Endodermal cell (in vitro differentiated cells): Measurements from ENCODE around the gene MATN3. TPM values are rescaled to one million over a fixed set of nuclear protein-coding genes. Genes with fewer than 3 reads are reported as not detected.

Experiments
- DNase-seq: peaks from one replicate; pipeline ENCODE4 v3.0.0-alpha.2; 2017
- H3K27ac ChIP-seq: 2 replicates; pipeline ENCODE4 v1.5.1; 2013; ENCODE audit warnings: mild to moderate bottlenecking, low read depth, low read length, moderate library complexity
- H3K27me3 ChIP-seq: 2 replicates; pipeline ENCODE4 v1.6.1; 2013; ENCODE audit warnings: mild to moderate bottlenecking, low read length, moderate library complexity; ENCODE audit not compliant: insufficient read depth, control insufficient read depth, poor library complexity, severe bottlenecking
- H3K36me3 ChIP-seq: 2 replicates; pipeline ENCODE4 v1.7.0; 2013; ENCODE audit warnings: mild to moderate bottlenecking, low read length, moderate library complexity; ENCODE audit not compliant: control insufficient read depth, insufficient read depth
- H3K4me1 ChIP-seq: one replicate; pipeline ENCODE4 v1.7.0; 2013; ENCODE audit warnings: low read length; ENCODE audit not compliant: control insufficient read depth, insufficient read depth
- H3K4me3 ChIP-seq: 2 replicates; pipeline ENCODE4 v1.5.1; 2013; ENCODE audit warnings: mild to moderate bottlenecking, low read length, moderate library complexity
- H3K9ac ChIP-seq: 2 replicates; pipeline ENCODE4 v1.6.1; 2013; ENCODE audit warnings: mild to moderate bottlenecking, low read length, moderate library complexity; ENCODE audit not compliant: poor library complexity, severe bottlenecking; ENCODE audit errors: extremely low read depth
- H3K9me3 ChIP-seq: 2 replicates; pipeline ENCODE4 v1.6.1; 2013; ENCODE audit warnings: mild to moderate bottlenecking, low read length, moderate library complexity; ENCODE audit not compliant: control insufficient read depth
- H3K27ac Mint-ChIP-seq: 2 replicates; pipeline ENCODE4 v1.8.0; 2020; ENCODE audit warnings: mixed read lengths
- H3K27me3 Mint-ChIP-seq: 2 replicates; pipeline ENCODE4 v1.8.0; 2021; ENCODE audit warnings: mild to moderate bottlenecking, mixed read lengths; ENCODE audit not compliant: insufficient read depth
- H3K36me3 Mint-ChIP-seq: 2 replicates; pipeline ENCODE4 v1.8.0; 2020; ENCODE audit warnings: low read depth, mixed read lengths
- H3K4me1 Mint-ChIP-seq: 2 replicates; pipeline ENCODE4 v1.8.0; 2020; ENCODE audit warnings: mixed read lengths
- H3K4me3 Mint-ChIP-seq: 2 replicates; pipeline ENCODE4 v1.8.0; 2020; ENCODE audit warnings: mild to moderate bottlenecking, moderate library complexity, mixed read lengths
- H3K9me3 Mint-ChIP-seq: 2 replicates; pipeline ENCODE4 v1.8.0; 2020; ENCODE audit warnings: mild to moderate bottlenecking, mixed read lengths
- CTCF ChIP-seq: fragments of 200-600 bp; sonication (generic); conservative IDR thresholded peaks from 2 replicates; pipeline ENCODE4 v1.5.0; 2021; ENCODE audit warnings: antibody characterized with exemption, mild to moderate bottlenecking
- WGBS, 2 experiments: methylation state at CpG; one replicate each; pipeline versions ENCODE4 v1.1.5 to v1.1.7; 2013; ENCODE audit warnings: missing lambda C conversion rate in 2 of 2, mixed read lengths in 1 of 2; ENCODE audit not compliant: insufficient coverage in 1 of 2, insufficient read length in 1 of 2; 5-methylcytosine and 5-hydroxymethylcytosine counted together
- total RNA-seq, 2 donors: library from RNA; stranded (reverse); fragmentation: NEBNext Ultra II Directional in 1 of 2; extraction: Animal tissue kit (Norgen Biotek cat#: 25700) in 1 of 2; gene quantifications; 2 replicates in 1 of 2; 3 replicates in 1 of 2; pipeline ENCODE4 v1.2.1, GENCODE V29; 2021

Gene MATN3
- total RNA-seq, 2 donors from 2014 or later, result 38.5 to 44.7 TPM

DNA sequence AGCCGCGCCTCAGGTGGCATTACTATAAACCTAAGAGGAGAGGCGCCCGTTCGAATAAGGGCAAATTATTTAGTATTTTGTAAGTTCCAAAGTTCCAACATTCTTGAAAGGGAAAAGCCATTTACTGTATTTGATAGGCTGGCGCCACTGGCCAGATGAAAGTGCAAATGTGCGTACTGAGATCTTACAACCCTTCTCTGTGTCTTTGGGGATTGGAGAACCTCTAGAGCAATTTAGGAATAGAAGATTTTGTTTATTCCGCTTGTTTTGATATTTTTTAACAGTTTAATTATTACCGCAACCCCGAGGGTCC is 22.1 kb downstream of the MATN3 start:
- Histone ChIP-seq H3K36me3 (no peaks in the 10 kb centered on the region), H3K9me3 (no peaks in the 10 kb centered on the region), H3K27ac (no peak overlapping the region), H3K4me1 (no peaks in the 10 kb centered on the region), H3K9ac (no peak overlapping the region), H3K27me3 (no peaks in the 10 kb centered on the region), H3K4me3 (peak overlapping the region; percentile 91)
- H3K4me3 Mint-ChIP-seq, result peak overlapping the region; percentile 79
- no peak for TF ChIP-seq CTCF
- 23 to 72% methylated on average over 5 to 10 of the region's 10 CpGs for WGBS, 2 experiments
- no peak overlapping the region for H3K27ac Mint-ChIP-seq
- peaks cover 20% of the 10 kb centered on the region for H3K36me3 Mint-ChIP-seq
- no peaks in the 10 kb centered on the region for H3K9me3 Mint-ChIP-seq
- DNase-seq, result no peak
- H3K27me3 Mint-ChIP-seq, result no peaks in the 10 kb centered on the region
- H3K4me1 Mint-ChIP-seq, result peaks cover 23% of the 10 kb centered on the region

DNA sequence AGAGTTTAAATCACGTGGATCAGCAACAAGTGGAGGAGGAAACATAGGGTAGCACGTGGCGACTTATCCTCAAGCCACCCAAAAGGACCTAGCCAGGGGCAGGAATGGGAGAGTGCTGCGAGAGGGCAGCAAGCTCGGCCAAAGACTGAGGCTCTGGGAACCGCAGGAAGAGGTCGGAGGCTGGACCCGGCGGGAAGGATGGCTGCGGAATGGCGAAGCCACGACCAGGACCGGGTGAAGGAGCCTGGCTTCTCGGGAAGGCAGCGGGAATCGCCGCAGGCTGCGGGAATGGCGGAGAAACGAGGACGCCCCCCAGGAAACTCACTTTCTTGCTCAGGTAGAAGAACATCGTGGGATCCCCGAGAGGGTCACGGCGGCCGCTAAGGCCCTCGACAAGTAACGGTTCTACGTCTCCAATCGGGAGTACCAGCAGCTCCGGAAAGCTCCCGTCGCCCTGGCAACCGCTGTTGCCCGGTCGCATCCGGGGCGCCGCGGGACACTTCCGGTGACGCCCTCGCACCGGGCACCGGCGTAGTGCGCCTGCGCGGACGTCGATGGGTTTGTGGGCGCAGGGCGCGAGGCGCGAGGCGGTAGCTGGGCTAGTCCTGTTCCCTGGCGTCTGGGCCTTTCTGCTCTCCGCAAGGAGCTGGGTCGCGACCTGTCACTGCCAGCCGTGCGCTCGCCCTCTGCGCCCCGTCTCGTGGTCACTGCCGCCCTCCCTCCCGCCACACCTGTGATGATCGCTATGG is 22.6 kb downstream of the MATN3 start, which contains the start of gene WDR35:
Gene WDR35 (minus strand): TSS at position 439 of the 749 bp plus-strand sequence. CDS start 90 bp downstream, at position 349.
- Mint-ChIP-seq H3K27me3 (no peaks in the 10 kb centered on the region), H3K4me3 (peak within 1 kb of the TSS; percentile 79), H3K4me1 (peaks cover 23% of the 10 kb centered on the region), H3K9me3 (no peaks in the 10 kb centered on the region), H3K36me3 (peaks cover 20% of the 10 kb centered on the region), H3K27ac (peak within 1 kb of the TSS; percentile 37)
- peak within 1 kb of the TSS; percentile 30 for H3K27ac ChIP-seq
- H3K4me3 ChIP-seq, result peak within 1 kb of the TSS; percentile 91
- no peaks in the 10 kb centered on the region for H3K27me3 ChIP-seq
- TF ChIP-seq CTCF, result no peak
- H3K36me3 ChIP-seq, result no peaks in the 10 kb centered on the region
- DNase-seq, result peak; percentile 98
- no peaks in the 10 kb centered on the region for H3K4me1 ChIP-seq
- peak within 1 kb of the TSS; percentile 31 for H3K9ac ChIP-seq
- no peaks in the 10 kb centered on the region for H3K9me3 ChIP-seq
- WGBS, 2 experiments, result 0% methylated on average over 39 to 70 of the region's 70 CpGs

GRCh38 chr2:19989342-19989666 is 23.2 kb downstream of the MATN3 start:
- H3K9me3 Mint-ChIP-seq, result no peaks in the 10 kb centered on the region
- Histone ChIP-seq H3K9me3 (no peaks in the 10 kb centered on the region), H3K27ac (peak overlapping the region; percentile 30), H3K27me3 (no peaks in the 10 kb centered on the region), H3K9ac (peak overlapping the region; percentile 31), H3K4me1 (no peaks in the 10 kb centered on the region), H3K4me3 (peak overlapping the region; percentile 91), H3K36me3 (no peaks in the 10 kb centered on the region)
- WGBS, 2 experiments, result 0% methylated on average over 3 to 7 of the region's 8 CpGs
- H3K27me3 Mint-ChIP-seq, result no peaks in the 10 kb centered on the region
- no peak for TF ChIP-seq CTCF
- no peak for DNase-seq
- peak overlapping the region; percentile 37 for H3K27ac Mint-ChIP-seq
- peaks cover 17% of the 10 kb centered on the region for H3K36me3 Mint-ChIP-seq
- H3K4me1 Mint-ChIP-seq, result peaks cover 23% of the 10 kb centered on the region
- H3K4me3 Mint-ChIP-seq, result peak overlapping the region; percentile 79
